Osteocyte (in vitro differentiated cells): Measurements from ENCODE around the gene ZDHHC21. TPM values are rescaled to one million over a fixed set of nuclear protein-coding genes. Genes with fewer than 3 reads are reported as not detected.

ENCODE experiments used
- DNase-seq: peaks from one replicate; pipeline ENCODE4 v3.0.0; 2021; ENCODE audit warnings: mixed read lengths; ENCODE audit not compliant: unreplicated experiment; ENCODE audit errors: extremely low spot score
- H3K27ac Mint-ChIP-seq: one replicate; pipeline ENCODE4 v1.8.0; 2021; ENCODE audit warnings: mild to moderate bottlenecking, mixed read lengths; ENCODE audit not compliant: unreplicated experiment
- H3K27me3 Mint-ChIP-seq: one replicate; pipeline ENCODE4 v1.8.0; 2021; ENCODE audit warnings: mixed read lengths; ENCODE audit not compliant: unreplicated experiment
- H3K36me3 Mint-ChIP-seq: one replicate; pipeline ENCODE4 v1.8.0; 2021; ENCODE audit warnings: mixed read lengths; ENCODE audit not compliant: unreplicated experiment
- H3K4me1 Mint-ChIP-seq: one replicate; pipeline ENCODE4 v1.8.0; 2021; ENCODE audit warnings: mixed read lengths; ENCODE audit not compliant: unreplicated experiment
- H3K4me3 Mint-ChIP-seq: one replicate; pipeline ENCODE4 v1.8.0; 2021; ENCODE audit warnings: mild to moderate bottlenecking, moderate library complexity, mixed read lengths; ENCODE audit not compliant: unreplicated experiment
- H3K9me3 Mint-ChIP-seq: one replicate; pipeline ENCODE4 v1.8.0; 2021; ENCODE audit warnings: mixed read lengths; ENCODE audit not compliant: unreplicated experiment
- CTCF ChIP-seq: fragments of 200-600 bp; sonication (generic); IDR thresholded peaks from 2 replicates; pipeline ENCODE4 v1.5.0; 2021; ENCODE audit warnings: antibody characterized with exemption, mild to moderate bottlenecking, moderate library complexity
- total RNA-seq: library from RNA; stranded (reverse); gene quantifications from 2 replicates; pipeline ENCODE4 v1.2.1, GENCODE V29; 2021

The ZDHHC21 gene
- total RNA-seq, 1 donor from 2014 or later = 9.3 TPM

- Mint-ChIP-seq H3K36me3 (peaks cover 3% of the 10 kb centered on the region), H3K27me3 (no peaks in the 10 kb centered on the region), H3K9me3 (peaks cover 7% of the 10 kb centered on the region), H3K4me1 (peaks cover 16% of the 10 kb centered on the region), H3K27ac (peak overlapping the region; percentile 60), H3K4me3 (no peak overlapping the region)
- TF ChIP-seq CTCF = no peak
- no peak for DNase-seq
Measured at GRCh38 chr9:14640294-14640693, 52.9 kb downstream of the ZDHHC21 start.

GRCh38 chr9:14633906-14634565 lies 59.2 kb downstream of the ZDHHC21 start:
- Mint-ChIP-seq H3K4me3 (no peak overlapping the region), H3K4me1 (peaks cover under 1% of the 10 kb centered on the region), H3K36me3 (peaks cover 22% of the 10 kb centered on the region), H3K27me3 (no peaks in the 10 kb centered on the region), H3K27ac (no peak overlapping the region), H3K9me3 (peaks cover 22% of the 10 kb centered on the region)
- no peak for TF ChIP-seq CTCF
- no peak for DNase-seq

GRCh38 chr9:14633148-14633547 lies 60.1 kb downstream of the ZDHHC21 start:
- Mint-ChIP-seq H3K4me3 (no peak overlapping the region), H3K27ac (no peak overlapping the region), H3K4me1 (no peaks in the 10 kb centered on the region)

GRCh38 chr9:14627513-14627912 lies 65.7 kb downstream of the ZDHHC21 start:
- Mint-ChIP-seq H3K27ac (no peak overlapping the region), H3K27me3 (no peaks in the 10 kb centered on the region), H3K4me3 (no peak overlapping the region), H3K36me3 (peaks cover 21% of the 10 kb centered on the region), H3K4me1 (peaks cover 6% of the 10 kb centered on the region), H3K9me3 (peaks cover 11% of the 10 kb centered on the region)
- no peak for DNase-seq
- TF ChIP-seq CTCF = no peak

More at GRCh38 chr9:14633148-14633547, 60.1 kb downstream of the ZDHHC21 start:
- Mint-ChIP-seq H3K27me3 (no peaks in the 10 kb centered on the region), H3K36me3 (peaks cover 23% of the 10 kb centered on the region), H3K9me3 (peaks cover 22% of the 10 kb centered on the region)
- no peak for TF ChIP-seq CTCF
- no peak for DNase-seq

- no peak for DNase-seq
- Mint-ChIP-seq H3K36me3 (peaks cover 3% of the 10 kb centered on the region), H3K4me3 (no peak overlapping the region), H3K4me1 (no peaks in the 10 kb centered on the region), H3K9me3 (no peaks in the 10 kb centered on the region), H3K27me3 (no peaks in the 10 kb centered on the region), H3K27ac (no peak overlapping the region)
- no peak for TF ChIP-seq CTCF
Measured at GRCh38 chr9:14618836-14619420, 74.3 kb downstream of the ZDHHC21 start.
